ENCODE measurements around the gene EIF1AD.
"Not testable (repeated sequence)": the region's sequence is repeated elsewhere in the genome, so short reads cannot be mapped to it uniquely, and the experiment has no call there.

Gene EIF1AD

DNA sequence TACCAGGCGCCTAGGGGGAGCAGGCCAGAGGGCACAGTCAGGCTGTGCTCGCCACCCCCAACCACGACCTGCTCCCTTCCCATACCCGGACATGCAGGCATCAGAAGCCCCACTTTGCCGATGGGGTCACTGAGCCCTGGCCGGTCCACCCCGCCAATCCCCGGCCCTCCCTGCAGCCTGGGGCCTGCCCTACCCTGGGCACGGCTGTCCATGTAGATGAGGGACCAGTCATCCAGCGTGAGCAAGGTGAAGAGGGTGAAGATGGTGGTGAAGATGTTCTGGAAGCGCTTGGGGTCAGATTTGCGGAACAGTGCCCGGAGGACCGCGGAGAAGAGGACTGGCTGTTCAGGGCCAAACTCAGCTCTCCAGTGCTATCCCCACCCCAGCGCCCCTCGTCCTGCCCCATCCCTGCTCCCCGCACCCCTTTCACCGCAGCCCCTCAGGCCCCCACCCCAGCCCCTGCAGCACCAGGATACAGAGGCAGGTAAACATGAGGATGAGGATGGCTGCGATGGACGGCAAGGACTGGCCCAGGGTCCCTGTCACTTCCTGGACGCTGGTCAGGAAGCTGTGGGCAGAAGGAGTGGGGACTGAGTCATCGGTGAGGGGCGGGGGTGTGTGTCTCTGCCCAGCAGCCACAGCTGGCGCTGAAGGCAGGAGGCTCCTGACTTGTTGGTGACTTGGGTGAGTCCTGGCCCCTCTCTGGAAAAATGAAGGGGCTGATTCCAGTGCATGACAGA is 18.8 kb upstream of the EIF1AD start:
- DNase-seq, result no peak

- no peak for DNase-seq
These were observed 18.3 kb upstream of the EIF1AD start for GRCh38 chr11:66020212-66020611.

GRCh38 chr11:66017321-66017720 is 15.4 kb upstream of the EIF1AD start:
- DNase-seq, result no peak

- DNase-seq, result no peak
These were observed 14.8 kb upstream of the EIF1AD start for GRCh38 chr11:66016793-66017177.

GRCh38 chr11:66015936-66016792 is 14.2 kb upstream of the EIF1AD start:
- DNase-seq, result peak; percentile 28

- no peak for DNase-seq
These were observed 13.5 kb upstream of the EIF1AD start for GRCh38 chr11:66015454-66015881.

GRCh38 chr11:66014804-66015453 is 13.0 kb upstream of the EIF1AD start:
- DNase-seq, result no peak

GRCh38 chr11:66013762-66014100 is 11.8 kb upstream of the EIF1AD start:
- DNase-seq, result no peak

DNA sequence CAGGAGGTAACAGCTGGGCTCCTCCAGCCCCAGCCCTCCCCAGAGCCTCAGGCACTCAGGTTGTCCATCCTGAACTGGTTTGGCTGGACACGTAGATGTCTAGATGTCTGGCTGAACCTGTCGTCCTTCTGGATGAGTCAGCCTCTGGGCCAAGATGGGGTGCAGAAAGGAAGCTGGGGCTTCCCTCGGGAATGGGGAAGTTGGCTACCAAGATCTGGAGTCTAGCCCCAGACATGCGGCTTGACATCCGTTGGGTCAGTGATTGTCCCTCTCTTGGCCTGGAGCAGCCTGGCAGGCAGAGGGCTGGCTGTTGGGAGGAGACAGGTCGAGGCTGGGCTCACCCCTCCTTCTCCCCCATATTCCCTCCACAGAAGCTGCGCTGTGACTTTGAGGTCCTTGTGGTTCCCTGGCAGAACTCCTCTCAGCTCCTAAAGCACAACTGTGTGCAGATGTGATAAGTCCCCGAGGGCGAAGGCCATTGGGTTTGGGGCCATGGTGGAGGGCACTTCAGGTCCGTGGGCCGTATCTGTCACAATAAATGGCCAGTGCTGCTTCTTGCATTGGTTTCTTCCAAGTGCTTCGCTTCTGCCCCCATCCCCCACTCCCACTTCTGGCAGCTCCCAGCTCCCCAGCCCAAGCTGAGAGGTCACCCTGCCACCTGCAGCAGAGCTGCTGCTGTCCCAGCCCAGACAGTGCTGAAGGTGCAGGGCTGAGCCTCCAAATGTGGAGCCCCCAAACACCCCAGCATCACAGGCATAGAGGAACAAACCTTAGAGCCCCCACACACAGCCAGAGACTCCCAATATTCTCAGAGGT is 11.2 kb upstream of the EIF1AD start:
- no peak for DNase-seq

GRCh38 chr11:66012371-66012945 is 10.5 kb upstream of the EIF1AD start:
- DNase-seq, result no peak

DNA sequence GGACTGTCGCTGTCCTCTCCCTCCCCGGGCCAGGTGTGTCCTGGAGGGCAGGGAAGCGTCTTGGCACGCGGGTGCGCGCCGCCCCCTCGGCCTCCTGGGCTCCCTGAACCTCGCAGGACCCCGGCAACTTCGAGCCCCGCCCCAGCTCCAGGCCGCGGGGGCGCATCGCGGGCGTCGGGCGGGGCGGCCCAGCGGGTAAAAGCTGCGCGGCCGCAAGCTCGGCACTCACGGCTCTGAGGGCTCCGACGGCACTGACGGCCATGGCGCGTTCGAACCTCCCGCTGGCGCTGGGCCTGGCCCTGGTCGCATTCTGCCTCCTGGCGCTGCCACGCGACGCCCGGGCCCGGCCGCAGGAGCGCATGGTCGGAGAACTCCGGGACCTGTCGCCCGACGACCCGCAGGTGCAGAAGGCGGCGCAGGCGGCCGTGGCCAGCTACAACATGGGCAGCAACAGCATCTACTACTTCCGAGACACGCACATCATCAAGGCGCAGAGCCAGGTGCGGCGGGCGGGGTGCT is 9.9 kb upstream of the EIF1AD start, which contains the start of gene CST6:
TSS of gene CST6 (plus strand) at position 224 of the 519 bp plus-strand sequence. CDS start at position 261, 37 bp downstream.
- no peak for DNase-seq

GRCh38 chr11:66011239-66011784 is 9.4 kb upstream of the EIF1AD start:
- no peak for DNase-seq

DNA sequence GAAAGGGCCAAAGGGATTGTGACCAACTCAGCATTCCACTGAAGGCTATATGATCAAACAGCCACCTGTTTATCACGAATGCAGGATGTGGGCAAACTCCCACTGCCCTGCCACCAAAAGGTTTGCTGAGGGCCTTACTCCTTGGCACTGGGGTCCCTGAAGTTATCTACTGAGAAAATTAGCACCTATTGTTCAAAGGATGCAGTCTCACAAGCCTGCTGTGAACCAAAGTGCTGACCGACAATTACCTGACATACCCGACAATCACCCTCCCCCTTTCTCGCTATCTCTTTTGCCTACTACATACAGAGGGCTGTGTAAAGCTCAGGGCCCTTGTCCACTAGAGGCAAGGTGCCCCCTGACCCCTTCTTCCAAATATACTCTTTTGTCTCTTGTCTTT is 8.1 kb upstream of the EIF1AD start:
- not testable (repeated sequence) for DNase-seq

DNA sequence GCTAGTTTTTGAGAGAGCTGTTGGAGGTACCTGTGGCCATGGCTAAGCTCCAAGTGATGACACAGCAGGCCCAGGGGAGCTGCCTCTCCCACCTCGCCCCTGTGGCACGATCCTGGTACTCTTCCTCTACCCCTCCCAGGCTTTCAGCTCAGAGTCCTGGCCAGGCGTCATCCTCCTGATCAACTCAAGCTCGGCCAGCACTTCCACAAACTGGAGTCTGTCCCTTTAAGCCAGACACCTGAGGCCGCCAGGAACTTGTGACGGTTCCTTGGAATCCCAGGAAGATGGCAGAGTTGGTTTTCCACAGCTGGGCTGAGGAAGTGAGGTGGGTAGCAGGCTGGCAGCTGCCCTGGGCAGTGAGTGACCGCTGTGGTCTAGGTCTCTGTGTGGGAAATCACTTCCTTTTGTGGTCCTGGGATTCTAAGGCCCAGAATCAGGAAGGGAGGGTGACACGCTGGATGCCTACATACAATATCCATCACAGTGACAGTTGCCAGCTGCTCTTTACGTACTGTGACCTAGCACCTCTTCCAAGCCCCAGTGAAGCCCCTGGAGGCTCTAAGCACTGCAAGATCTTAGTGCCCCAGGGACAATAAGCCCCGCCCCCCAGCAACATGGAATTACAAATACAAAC is 6.6 kb upstream of the EIF1AD start:
- DNase-seq, result peak; percentile 1

DNA sequence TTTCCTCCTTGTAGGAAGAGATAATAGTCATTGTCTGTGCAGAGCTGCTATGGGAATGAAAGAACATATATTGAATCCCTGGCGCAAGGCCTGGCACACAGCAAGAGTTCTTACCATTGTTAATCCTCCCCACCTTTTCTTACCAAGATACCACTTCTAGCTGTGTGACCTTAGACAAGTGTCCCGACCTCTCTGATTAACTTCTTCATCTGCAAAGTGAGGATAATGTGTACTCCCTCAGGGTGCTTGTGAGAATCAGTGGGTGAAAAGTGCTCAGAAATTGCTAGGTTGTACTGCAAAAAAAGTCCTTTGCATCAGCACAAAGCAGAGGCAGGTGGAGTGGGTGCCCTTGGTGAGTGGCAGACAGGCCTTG is 6.1 kb upstream of the EIF1AD start:
- no peak for DNase-seq

GRCh38 chr11:66007201-66007634 is 5.3 kb upstream of the EIF1AD start:
- DNase-seq, result no peak

GRCh38 chr11:66006891-66007176 is 4.9 kb upstream of the EIF1AD start:
- DNase-seq, result no peak

GRCh38 chr11:66006134-66006890 is 4.4 kb upstream of the EIF1AD start:
- DNase-seq, result no peak

GRCh38 chr11:66004186-66004585 is 2.2 kb upstream of the EIF1AD start:
- no peak for DNase-seq

GRCh38 chr11:66003291-66003690 is 1.3 kb upstream of the EIF1AD start:
- no peak for DNase-seq
